Smooth muscle cell (in vitro differentiated cells): ENCODE results near the gene MAP3K7CL. TPM values are rescaled to one million over a fixed set of nuclear protein-coding genes. Genes with fewer than 3 reads are reported as not detected.
A peak's percentile ranks its signal among the peaks of the same experiment; 100 is the strongest.

ENCODE experiments used
- DNase-seq: peaks from one replicate; lab custom pipeline; 2025; ENCODE audit not compliant: unreplicated experiment; lab: John Stamatoyannopoulos, UW
- H2AFZ ChIP-seq: fragments of 200-600 bp; sonication (generic); 2 replicates; pipeline ENCODE4 v1.6.0; 2016; ENCODE audit warnings: antibody characterized with exemption, low read depth, mild to moderate bottlenecking
- H3F3A ChIP-seq: fragments of 200-600 bp; sonication (generic); 2 replicates; pipeline ENCODE4 v1.6.0; 2017; ENCODE audit warnings: antibody characterized with exemption, low read depth
- H3K27ac ChIP-seq: fragments of 200-600 bp; sonication (generic); 2 replicates; pipeline ENCODE4 v1.5.1; 2016; ENCODE audit warnings: low read depth, mild to moderate bottlenecking
- H3K27me3 ChIP-seq: fragments of 200-600 bp; sonication (generic); 2 replicates; pipeline ENCODE4 v1.6.1; 2016; ENCODE audit warnings: low read depth, mild to moderate bottlenecking
- H3K36me3 ChIP-seq: fragments of 200-600 bp; sonication (generic); 2 replicates; pipeline ENCODE4 v1.5.1; 2016; ENCODE audit warnings: low read depth
- H3K4me1 ChIP-seq: fragments of 200-600 bp; sonication (generic); 2 replicates; pipeline ENCODE4 v1.5.1; 2016; ENCODE audit warnings: low read depth
- H3K4me2 ChIP-seq: fragments of 200-600 bp; sonication (generic); 2 replicates; pipeline ENCODE4 v1.6.0; 2016; ENCODE audit warnings: mild to moderate bottlenecking
- H3K4me3 ChIP-seq: fragments of 200-600 bp; sonication (generic); 2 replicates; pipeline ENCODE4 v1.5.1; 2016; ENCODE audit warnings: mild to moderate bottlenecking
- H3K79me2 ChIP-seq: fragments of 200-600 bp; sonication (generic); 2 replicates; pipeline ENCODE4 v1.6.0; 2016; ENCODE audit warnings: low read depth, mild to moderate bottlenecking
- H3K9ac ChIP-seq: fragments of 200-600 bp; sonication (generic); 2 replicates; pipeline ENCODE4 v1.6.0; 2016; ENCODE audit warnings: low read depth
- H3K9me3 ChIP-seq: fragments of 200-600 bp; sonication (generic); replicated peaks from 2 replicates; pipeline ENCODE4 v1.5.1; 2016; ENCODE audit warnings: low read depth
- H4K20me1 ChIP-seq: fragments of 200-600 bp; sonication (generic); 2 replicates; pipeline ENCODE4 v1.6.0; 2016; ENCODE audit warnings: low read depth
- WGBS: methylation state at CpG from one replicate; pipeline ENCODE4 v1.1.7; 2016; ENCODE audit warnings: low lambda C conversion rate; 5-methylcytosine and 5-hydroxymethylcytosine counted together
- polyA plus RNA-seq: library from polyadenylated mRNA; unstranded; fragments of >200 nt; fragmentation: Nextera tagmentation; extraction: Ambion mirVana; gene quantifications from 2 replicates; pipeline ENCODE4 v1.2.1, GENCODE V29; 2016
- total RNA-seq: library from RNA; depleted of rRNA; stranded (reverse); fragments of >200 nt; gene quantifications from 2 replicates; pipeline ENCODE4 v1.2.3, GENCODE V29; 2014
- TF ChIP-seq, protein P1 (sequence below): fragments of 200-600 bp; sonication (generic); IDR thresholded peaks from 2 replicates; pipeline ENCODE4 v1.5.1; 2017; ENCODE audit warnings: borderline replicate concordance, mild to moderate bottlenecking, antibody characterized with exemption; ENCODE audit not compliant: insufficient read depth, poor library complexity, severe bottlenecking

The MAP3K7CL gene
- total and polyA plus RNA-seq, 2 experiments from 2014 or later, result 1.3 to 3.7 TPM

GRCh38 chr21:29178926-29179325 is 48.5 kb downstream of the MAP3K7CL start:
- peaks cover 8% of the 10 kb centered on the region for H3F3A ChIP-seq
- no peaks in the 10 kb centered on the region for H3K27me3 ChIP-seq
- DNase-seq, result no peak
- H3K27ac ChIP-seq, result no peak overlapping the region
- H4K20me1 ChIP-seq, result no peaks in the 10 kb centered on the region
- H3K9ac ChIP-seq, result no peak overlapping the region
- H3K4me3 ChIP-seq, result no peak overlapping the region
- TF ChIP-seq, protein P1, sequence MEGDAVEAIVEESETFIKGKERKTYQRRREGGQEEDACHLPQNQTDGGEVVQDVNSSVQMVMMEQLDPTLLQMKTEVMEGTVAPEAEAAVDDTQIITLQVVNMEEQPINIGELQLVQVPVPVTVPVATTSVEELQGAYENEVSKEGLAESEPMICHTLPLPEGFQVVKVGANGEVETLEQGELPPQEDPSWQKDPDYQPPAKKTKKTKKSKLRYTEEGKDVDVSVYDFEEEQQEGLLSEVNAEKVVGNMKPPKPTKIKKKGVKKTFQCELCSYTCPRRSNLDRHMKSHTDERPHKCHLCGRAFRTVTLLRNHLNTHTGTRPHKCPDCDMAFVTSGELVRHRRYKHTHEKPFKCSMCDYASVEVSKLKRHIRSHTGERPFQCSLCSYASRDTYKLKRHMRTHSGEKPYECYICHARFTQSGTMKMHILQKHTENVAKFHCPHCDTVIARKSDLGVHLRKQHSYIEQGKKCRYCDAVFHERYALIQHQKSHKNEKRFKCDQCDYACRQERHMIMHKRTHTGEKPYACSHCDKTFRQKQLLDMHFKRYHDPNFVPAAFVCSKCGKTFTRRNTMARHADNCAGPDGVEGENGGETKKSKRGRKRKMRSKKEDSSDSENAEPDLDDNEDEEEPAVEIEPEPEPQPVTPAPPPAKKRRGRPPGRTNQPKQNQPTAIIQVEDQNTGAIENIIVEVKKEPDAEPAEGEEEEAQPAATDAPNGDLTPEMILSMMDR, result no peak
- no peak overlapping the region for H3K4me2 ChIP-seq
- no peaks in the 10 kb centered on the region for H3K79me2 ChIP-seq
- no peaks in the 10 kb centered on the region for H3K4me1 ChIP-seq
- no peaks in the 10 kb centered on the region for H3K36me3 ChIP-seq
- no peaks in the 10 kb centered on the region for H3K9me3 ChIP-seq
- H2AFZ ChIP-seq, result no peak overlapping the region
- WGBS, result 86% methylated on average over 7 of the region's 7 CpGs

DNA sequence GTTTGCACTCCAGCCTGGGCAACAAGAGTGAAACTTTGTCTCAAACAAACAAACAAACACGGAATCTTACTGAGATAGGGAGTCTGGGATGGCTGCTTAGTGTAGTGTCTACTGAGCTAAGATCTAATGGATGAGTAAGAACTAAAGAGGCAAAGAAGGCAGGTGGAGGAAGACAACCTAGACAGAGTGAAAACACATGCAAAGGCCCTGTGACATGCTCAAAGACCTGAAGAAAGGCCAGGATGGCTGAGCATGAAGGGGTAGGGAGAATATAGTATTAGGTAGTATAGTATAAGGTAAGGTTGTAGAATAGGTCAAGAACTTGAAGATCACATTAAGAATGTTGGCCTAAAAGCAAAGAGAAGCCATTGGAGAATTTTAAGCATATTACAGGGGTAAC is 49.1 kb downstream of the MAP3K7CL start:
- Histone ChIP-seq H3K9me3 (no peaks in the 10 kb centered on the region), H3F3A (peaks cover 8% of the 10 kb centered on the region), H2AFZ (no peak overlapping the region), H3K4me1 (no peaks in the 10 kb centered on the region), H3K79me2 (no peaks in the 10 kb centered on the region), H3K9ac (no peak overlapping the region), H3K36me3 (no peaks in the 10 kb centered on the region), H3K27ac (no peak overlapping the region), H4K20me1 (no peaks in the 10 kb centered on the region), H3K4me3 (no peak overlapping the region), H3K27me3 (no peaks in the 10 kb centered on the region), H3K4me2 (no peak overlapping the region)
- TF ChIP-seq, protein P1, result no peak
- no peak for DNase-seq
- 83% methylated on average over 1 of the region's 1 CpG for WGBS

- DNase-seq, result no peak
- TF ChIP-seq, protein P1, result no peak
- Histone ChIP-seq H3K27ac (peak overlapping the region; percentile 100), H3K9me3 (no peaks in the 10 kb centered on the region), H2AFZ (peak overlapping the region; percentile 28), H3K36me3 (no peaks in the 10 kb centered on the region), H3K79me2 (no peaks in the 10 kb centered on the region), H4K20me1 (no peaks in the 10 kb centered on the region), H3K27me3 (no peaks in the 10 kb centered on the region), H3F3A (peaks cover 8% of the 10 kb centered on the region), H3K4me1 (peaks cover 3% of the 10 kb centered on the region), H3K4me2 (peak overlapping the region; percentile 87), H3K4me3 (peak overlapping the region; percentile 49), H3K9ac (peak overlapping the region; percentile 97)
- 21% methylated on average over 9 of the region's 9 CpGs for WGBS
Observed at GRCh38 chr21:29181799-29182470, 51.5 kb downstream of the MAP3K7CL start.

GRCh38 chr21:29182691-29183092 is 52.2 kb downstream of the MAP3K7CL start:
- no peaks in the 10 kb centered on the region for H3K9me3 ChIP-seq
- H3K4me3 ChIP-seq, result peak overlapping the region; percentile 49
- no peaks in the 10 kb centered on the region for H3K36me3 ChIP-seq
- no peaks in the 10 kb centered on the region for H3K79me2 ChIP-seq
- no peak overlapping the region for H2AFZ ChIP-seq
- H3F3A ChIP-seq, result peaks cover 8% of the 10 kb centered on the region
- H3K27me3 ChIP-seq, result no peaks in the 10 kb centered on the region
- H3K4me1 ChIP-seq, result peaks cover 3% of the 10 kb centered on the region
- DNase-seq, result no peak
- no peaks in the 10 kb centered on the region for H4K20me1 ChIP-seq
- 56% methylated on average over 4 of the region's 4 CpGs for WGBS
- peak overlapping the region; percentile 100 for H3K27ac ChIP-seq
- H3K4me2 ChIP-seq, result peak overlapping the region; percentile 87
- peak overlapping the region; percentile 97 for H3K9ac ChIP-seq
- TF ChIP-seq, protein P1, result no peak
